ENCODE measurements around the gene CHMP4B.

Gene CHMP4B

DNA sequence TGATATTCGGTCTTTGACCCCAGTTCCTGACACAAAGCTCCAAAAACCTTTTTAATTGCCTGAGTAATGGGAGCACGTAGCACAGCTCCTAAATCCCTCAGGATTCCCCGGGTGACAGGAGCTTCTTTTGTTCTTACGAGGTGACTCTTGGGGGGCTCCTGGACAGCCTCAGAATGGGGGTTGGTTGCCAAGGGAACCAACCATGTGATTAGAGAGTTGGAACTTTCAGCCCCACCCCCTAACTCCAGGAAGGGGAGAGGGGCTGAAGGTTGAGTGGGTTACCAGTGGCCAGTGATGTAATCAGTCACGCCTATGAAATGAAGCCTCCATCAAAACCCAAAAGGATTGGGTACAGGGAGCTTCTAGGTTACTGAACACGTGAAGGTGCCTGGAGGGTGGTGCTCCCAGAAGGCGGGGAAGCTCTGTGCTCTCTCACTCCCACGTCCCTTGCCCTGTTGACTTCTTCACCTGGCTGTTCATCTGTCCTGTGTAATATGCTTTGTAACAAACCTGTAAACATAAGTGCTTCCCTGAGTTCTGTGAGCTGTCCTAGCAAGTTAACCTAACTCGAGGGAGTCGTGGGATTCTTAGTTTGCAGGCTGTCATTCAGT is 89.5 kb downstream of the CHMP4B start:
- DNase-seq (ENCODE audit: low spot score): no peak

DNA sequence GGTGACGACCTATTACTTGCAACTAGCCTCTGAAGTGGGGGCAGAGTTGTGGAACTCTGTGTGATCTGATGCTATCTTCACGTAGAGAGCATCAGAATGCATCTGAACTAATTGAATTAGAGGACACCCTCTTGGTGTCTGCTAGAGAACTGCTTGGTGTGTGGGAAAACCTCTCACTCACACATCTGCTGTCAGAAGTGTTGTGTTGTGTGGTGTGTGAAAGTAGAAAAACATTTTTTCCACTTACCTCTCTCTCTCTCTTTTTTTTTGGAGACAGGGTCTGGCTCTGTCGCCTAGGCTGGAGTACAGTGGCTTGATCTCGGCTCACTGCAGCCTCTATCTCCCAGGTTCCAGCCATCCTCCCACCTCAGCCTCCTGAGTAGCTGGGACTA is 90.0 kb downstream of the CHMP4B start:
- no peak for DNase-seq (ENCODE audit: low spot score)

DNA sequence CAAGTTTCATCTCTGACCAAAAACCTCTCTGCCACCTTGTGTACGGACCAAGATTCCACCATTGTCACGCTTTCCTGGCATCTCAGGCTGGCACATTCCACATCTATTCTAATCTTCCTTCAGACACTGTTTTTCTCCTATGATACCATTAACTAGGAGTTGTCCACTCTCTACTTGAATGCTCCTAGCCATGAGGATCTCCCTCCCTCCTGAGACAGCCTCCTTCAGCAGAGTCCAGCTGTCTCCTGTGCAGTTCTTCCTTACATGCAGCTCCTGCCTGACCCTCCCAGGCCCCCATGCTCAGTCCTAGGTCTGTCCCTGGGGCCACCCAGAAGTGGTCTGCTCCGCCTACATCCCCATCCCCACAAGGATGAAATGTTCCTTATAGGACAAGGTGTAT is 90.9 kb downstream of the CHMP4B start:
- DNase-seq (ENCODE audit: low spot score): no peak

Measured in GM03348 (cell line).